Coronary artery (tissue), 2 donors: Measurements from ENCODE around the gene HIF3A.
A peak's percentile ranks its signal among the peaks of the same experiment; 100 is the strongest.

Experiments
- DNase-seq: peaks from one replicate; pipeline ENCODE4 v3.0.0-alpha.2; 2017; ENCODE audit warnings: low spot score
- H3K27ac ChIP-seq, 2 donors: fragments of 200-600 bp; sonication (generic); one replicate each; pipeline ENCODE4 v1.5.1; 2016 to 2019
- H3K4me3 ChIP-seq: fragments of 200-600 bp; sonication (generic); 2 replicates; pipeline ENCODE4 v1.5.1; 2016; ENCODE audit warnings: mild to moderate bottlenecking, moderate library complexity
- TF ChIP-seq, protein P1 (sequence below): fragments of 200-600 bp; sonication (generic); IDR thresholded peaks from one replicate; pipeline ENCODE4 v1.5.1; 2019; ENCODE audit warnings: antibody characterized with exemption

The HIF3A gene

DNA sequence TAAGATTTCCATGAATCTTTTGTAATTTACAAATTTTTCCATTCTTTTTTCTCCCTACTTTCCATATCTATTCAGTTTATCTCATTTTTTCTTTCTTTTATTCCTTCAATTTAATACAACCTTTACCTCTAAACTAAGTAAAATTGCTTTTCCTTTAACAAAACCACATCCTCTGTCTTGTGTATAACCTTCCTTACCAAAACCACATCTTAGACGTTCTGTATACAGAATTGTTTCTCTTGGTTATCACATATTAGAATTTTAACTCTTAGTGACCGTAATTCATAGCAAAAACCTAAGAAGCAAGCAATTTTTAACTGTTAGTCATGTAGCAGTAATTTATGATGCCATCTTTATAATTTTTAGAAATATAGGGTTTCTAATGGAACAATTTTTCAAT lies 65.1 kb downstream of the HIF3A start:
- no peak overlapping the region for H3K4me3 ChIP-seq
- TF ChIP-seq, protein P1, sequence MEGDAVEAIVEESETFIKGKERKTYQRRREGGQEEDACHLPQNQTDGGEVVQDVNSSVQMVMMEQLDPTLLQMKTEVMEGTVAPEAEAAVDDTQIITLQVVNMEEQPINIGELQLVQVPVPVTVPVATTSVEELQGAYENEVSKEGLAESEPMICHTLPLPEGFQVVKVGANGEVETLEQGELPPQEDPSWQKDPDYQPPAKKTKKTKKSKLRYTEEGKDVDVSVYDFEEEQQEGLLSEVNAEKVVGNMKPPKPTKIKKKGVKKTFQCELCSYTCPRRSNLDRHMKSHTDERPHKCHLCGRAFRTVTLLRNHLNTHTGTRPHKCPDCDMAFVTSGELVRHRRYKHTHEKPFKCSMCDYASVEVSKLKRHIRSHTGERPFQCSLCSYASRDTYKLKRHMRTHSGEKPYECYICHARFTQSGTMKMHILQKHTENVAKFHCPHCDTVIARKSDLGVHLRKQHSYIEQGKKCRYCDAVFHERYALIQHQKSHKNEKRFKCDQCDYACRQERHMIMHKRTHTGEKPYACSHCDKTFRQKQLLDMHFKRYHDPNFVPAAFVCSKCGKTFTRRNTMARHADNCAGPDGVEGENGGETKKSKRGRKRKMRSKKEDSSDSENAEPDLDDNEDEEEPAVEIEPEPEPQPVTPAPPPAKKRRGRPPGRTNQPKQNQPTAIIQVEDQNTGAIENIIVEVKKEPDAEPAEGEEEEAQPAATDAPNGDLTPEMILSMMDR: no peak
- H3K27ac ChIP-seq: no peak overlapping the region
- DNase-seq: no peak

DNA sequence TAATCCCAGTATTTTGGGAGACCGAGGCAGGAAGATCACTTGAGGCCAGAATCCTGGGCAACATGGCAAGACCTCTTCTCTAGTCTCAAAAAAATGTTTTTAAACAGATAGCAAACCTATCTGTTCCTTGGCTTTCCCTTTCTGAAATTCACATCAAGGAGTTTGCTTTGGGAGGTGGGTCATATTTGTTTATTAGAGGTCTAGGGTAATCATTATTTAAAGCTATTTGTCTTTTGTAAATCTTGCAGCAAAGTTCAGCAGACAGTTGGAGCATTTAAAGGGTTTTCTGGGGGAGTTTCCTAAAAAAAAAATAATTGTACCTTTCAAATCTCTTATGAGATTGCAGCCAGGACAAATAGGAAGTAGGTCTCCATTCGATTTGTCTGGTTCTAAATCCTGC lies 67.5 kb downstream of the HIF3A start:
- H3K4me3 ChIP-seq: no peak overlapping the region
- TF ChIP-seq, protein P1: no peak
- no peak overlapping the region for H3K27ac ChIP-seq
- no peak for DNase-seq

DNA sequence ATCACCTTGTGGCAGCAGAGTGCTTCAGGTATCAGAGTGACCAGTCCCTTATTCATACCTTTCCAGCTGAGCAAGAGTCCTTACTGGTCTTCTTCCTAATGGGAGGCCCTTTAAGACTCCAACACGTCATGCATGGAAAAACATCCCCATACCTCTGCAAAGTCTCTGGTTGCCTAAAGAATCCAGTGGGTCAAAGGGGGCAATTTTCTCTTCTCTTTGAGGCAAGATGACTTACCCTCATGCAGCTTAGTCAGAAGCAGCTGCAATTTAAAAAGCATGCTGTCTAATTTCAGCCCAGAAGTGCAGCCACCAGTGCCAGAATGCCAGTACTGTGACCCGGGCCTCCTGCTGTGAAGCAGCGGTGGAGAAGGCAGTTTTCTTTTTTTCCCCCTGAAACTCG lies 68.7 kb downstream of the HIF3A start:
- TF ChIP-seq, protein P1: no peak
- H3K27ac ChIP-seq: no peak overlapping the region
- DNase-seq: peak; percentile 17
- no peak overlapping the region for H3K4me3 ChIP-seq

DNA sequence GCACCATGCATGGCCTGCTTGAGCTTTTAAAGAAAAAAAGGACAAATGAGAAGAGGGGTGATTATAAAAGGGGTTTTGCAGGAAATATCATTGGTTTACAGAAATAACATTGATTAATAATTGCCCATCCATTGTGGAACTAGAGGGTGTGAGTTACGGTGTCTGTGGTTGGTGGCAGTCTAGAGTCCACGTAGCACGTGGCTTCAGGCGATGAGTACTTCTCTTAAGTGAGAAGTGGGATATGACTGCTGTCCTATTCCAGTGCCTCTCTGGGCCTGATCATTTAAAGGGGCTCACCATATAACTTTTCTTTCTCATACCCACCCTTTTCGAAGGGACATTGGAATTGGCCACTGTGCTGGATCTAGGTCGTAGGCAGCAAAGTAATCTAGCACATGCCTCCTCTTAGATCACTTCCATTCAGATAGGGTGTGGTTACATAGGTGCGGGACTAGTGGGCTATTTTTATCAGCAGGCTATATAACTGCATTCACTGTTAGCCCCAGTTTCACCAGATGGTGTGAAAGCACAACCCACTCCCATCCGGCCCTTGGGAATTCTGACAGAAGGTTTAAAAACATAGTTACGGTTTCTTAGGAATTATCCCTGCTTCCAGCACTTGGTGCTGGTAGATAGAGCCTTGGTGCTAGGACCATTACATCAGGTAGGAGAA lies 69.9 kb downstream of the HIF3A start:
- no peak overlapping the region for H3K4me3 ChIP-seq
- DNase-seq: peak; percentile 9
- H3K27ac ChIP-seq: no peak overlapping the region
- TF ChIP-seq, protein P1: no peak

DNA sequence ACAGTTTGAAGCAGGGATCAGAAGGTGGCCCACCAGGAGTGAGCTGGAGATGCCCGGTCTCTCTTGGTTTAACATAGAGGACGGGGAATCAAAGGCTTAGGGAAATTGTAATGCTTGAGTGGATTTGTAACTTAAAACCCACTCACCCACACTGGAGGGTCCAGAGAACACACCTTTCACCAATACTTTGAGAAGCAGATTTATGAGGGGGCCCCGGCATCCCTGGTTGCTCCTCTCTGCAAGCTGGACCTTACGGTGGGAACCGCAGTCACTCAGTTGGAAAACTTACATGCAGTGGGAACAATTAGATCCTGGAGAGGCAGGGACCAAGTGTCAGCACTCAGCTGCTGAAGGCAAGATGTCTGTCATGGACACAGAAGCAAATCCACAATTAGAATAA lies 70.6 kb downstream of the HIF3A start:
- no peak overlapping the region for H3K4me3 ChIP-seq
- DNase-seq: no peak
- TF ChIP-seq, protein P1: no peak
- no peak overlapping the region for H3K27ac ChIP-seq

DNA sequence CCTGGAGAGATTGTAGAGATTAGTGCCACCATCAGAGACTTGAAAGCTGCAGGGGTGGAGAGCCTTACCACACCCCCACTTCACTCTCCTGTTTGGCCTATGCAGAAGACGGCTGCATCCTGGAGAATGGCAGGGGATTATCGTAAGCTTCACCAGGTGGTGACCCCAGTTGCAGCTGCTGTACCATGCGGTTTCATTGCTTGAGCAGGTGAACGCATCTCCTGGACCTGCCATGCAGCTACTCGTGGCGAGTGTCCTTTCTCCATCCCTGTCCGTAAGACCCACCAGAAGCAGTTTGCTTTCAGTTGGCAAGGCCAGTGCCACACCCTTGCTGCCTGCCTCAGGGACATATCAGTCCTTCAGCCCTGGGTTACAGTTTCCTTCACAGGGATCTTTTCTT lies 71.3 kb downstream of the HIF3A start:
- Histone ChIP-seq H3K27ac (no peak overlapping the region), H3K4me3 (no peak overlapping the region)
- DNase-seq: peak; percentile 58
- TF ChIP-seq, protein P1: no peak

DNA sequence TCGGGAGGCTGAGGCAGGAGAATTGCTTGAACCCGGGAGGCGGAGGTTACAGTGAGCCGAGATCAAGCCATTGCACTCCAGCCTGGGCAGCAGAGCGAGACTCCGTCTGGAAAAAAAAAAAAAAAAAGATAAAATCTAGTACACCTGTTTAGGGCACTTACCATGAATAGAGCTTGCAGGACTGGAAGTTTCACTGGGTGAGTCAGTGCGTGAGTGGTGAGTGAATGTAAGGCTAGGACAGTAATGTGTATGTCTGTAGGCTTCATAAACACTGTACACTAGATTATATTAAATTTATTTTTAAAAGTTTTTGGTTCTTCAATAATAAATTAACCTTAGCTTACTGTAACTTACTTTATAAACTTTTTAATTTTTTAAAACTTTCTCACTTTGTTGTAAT lies 73.0 kb downstream of the HIF3A start:
- H3K27ac ChIP-seq: no peak overlapping the region
- DNase-seq: no peak
- H3K4me3 ChIP-seq: no peak overlapping the region
- TF ChIP-seq, protein P1: no peak
